Upper lobe of left lung (tissue), 6 donors: Measurements from ENCODE around the gene PPP1R13L. TPM values are rescaled to one million over a fixed set of nuclear protein-coding genes. Genes with fewer than 3 reads are reported as not detected.

ENCODE experiments used
- ATAC-seq, 2 donors: fragments of 200-7000 bp; cut with Tn5 transposase; one replicate each; pipeline ENCODE4 v1.9.1; 2022; ENCODE audit warnings: mild to moderate bottlenecking in 2 of 2, moderate library complexity in 2 of 2; ENCODE audit not compliant: low FRiP score in 2 of 2
- DNase-seq, 2 donors: peaks; one replicate each; pipeline ENCODE4 v3.0.0-alpha.2; 2019 to 2020
- H3K27ac ChIP-seq, 4 donors: fragments of 200-600 bp; sonication (generic); one replicate each; pipeline ENCODE4 v1.5.1; 2016 to 2019
- H3K27me3 ChIP-seq, 4 donors: fragments of 200-600 bp; sonication (generic); one replicate each; pipeline ENCODE4 v1.5.1; 2017 to 2019
- H3K36me3 ChIP-seq, 4 donors: fragments of 200-600 bp; sonication (generic); one replicate each; pipeline ENCODE4 v1.5.1; 2016 to 2019
- H3K4me1 ChIP-seq, 4 donors: fragments of 200-600 bp; sonication (generic); one replicate each; pipeline ENCODE4 v1.5.1; 2018 to 2019
- H3K4me3 ChIP-seq, 4 donors: fragments of 200-600 bp; sonication (generic); one replicate each; pipeline ENCODE4 v1.5.1; 2017 to 2019; ENCODE audit warnings: mild to moderate bottlenecking in 2 of 4, moderate library complexity in 1 of 4
- H3K9me3 ChIP-seq, 4 donors: fragments of 200-600 bp; sonication (generic); one replicate each; pipeline ENCODE4 v1.5.1; 2018 to 2019
- EP300 ChIP-seq, 4 donors: sonication (generic); formaldehyde crosslinking; IDR thresholded peaks; one replicate each; pipeline ENCODE4 v1.5.1; 2017; ENCODE audit warnings: antibody characterized with exemption in 4 of 4, control low read depth in 2 of 4
- POLR2A ChIP-seq, 4 donors: fragments of 450-650 bp; IDR thresholded peaks; one replicate each; pipeline ENCODE4 v1.5.1; 2016 to 2017; ENCODE audit warnings: antibody characterized with exemption in 4 of 4, mild to moderate bottlenecking in 2 of 4
- POLR2AphosphoS5 ChIP-seq, 2 donors: sonication (generic); formaldehyde crosslinking; IDR thresholded peaks; one replicate each; pipeline ENCODE4 v1.5.1; 2017; ENCODE audit warnings: antibody characterized with exemption in 2 of 2
- WGBS, 2 donors: methylation state at CpG; one replicate each; pipeline ENCODE4 v1.1.5; 2017 to 2018; 5-methylcytosine and 5-hydroxymethylcytosine counted together
- total RNA-seq, 6 donors: library from RNA; depleted of rRNA in 4 of 6; stranded (reverse); fragments of >200 nt in 4 of 6; gene quantifications; one replicate each; pipeline versions ENCODE4 v1.1.0 to v1.2.1, GENCODE V29; 2016 to 2021
- TF ChIP-seq, protein P1 (sequence below), 6 experiments: fragments of 450-650 bp in 4 of 6; fragments of 200-600 bp in 2 of 6; sonication (generic) in 2 of 6; IDR thresholded peaks; one replicate each; pipeline ENCODE4 v1.5.1; 2016 to 2019; ENCODE audit warnings: antibody characterized with exemption in 6 of 6
- donor health status: DM: no; HTN: no; CAD: no; lungs with moderate emphysema.
- donor health status: DM: no; HTN: yes; CAD: no; lungs with severe emphysema.

PPP1R13L gene
- total RNA-seq, 6 donors from 2014 or later: 27.8 to 76.2 (median 57.5) TPM

DNA sequence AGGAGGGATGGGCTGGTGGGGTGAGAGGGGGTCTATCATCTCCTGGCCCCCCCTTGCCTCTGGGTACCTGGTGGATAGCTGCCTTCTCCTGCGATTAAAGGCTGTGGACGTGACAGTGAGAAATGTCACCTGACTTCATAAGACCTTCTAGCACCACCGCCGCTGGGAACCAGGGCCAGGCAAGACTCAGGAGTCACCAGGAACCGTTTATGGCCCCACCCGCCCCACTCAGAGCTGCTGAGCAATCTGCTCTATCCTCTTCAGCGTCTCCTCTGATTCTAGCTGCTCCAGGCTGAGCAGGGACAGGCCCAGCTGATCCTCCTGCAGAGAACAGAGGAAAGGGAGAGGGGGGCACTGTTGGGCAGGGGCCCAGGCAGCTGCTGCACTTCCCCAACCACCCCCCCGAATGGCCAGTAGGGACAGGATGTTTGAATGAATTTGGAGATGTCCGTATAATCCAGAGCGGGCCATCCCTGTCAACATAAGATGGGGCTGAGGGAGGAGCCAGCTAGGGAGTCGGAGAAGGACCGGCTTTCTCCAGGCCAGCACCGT, 53.4 kb downstream of the PPP1R13L start:
- Histone ChIP-seq H3K27me3 (peaks cover 0 to 3% (median 0%) of the 10 kb centered on the region in 4 donors), H3K4me1 (no peaks in the 10 kb centered on the region), H3K9me3 (no peaks in the 10 kb centered on the region), H3K27ac (no peak overlapping the region), H3K36me3 (peaks cover 0 to 41% (median 24%) of the 10 kb centered on the region in 4 donors), H3K4me3 (no peak overlapping the region)
- DNase-seq: no peak
- 77 to 90% methylated on average over 5 to 13 of the region's 13 CpGs for WGBS, 2 donors
- ATAC-seq: no peak
- TF ChIP-seq, protein P1, sequence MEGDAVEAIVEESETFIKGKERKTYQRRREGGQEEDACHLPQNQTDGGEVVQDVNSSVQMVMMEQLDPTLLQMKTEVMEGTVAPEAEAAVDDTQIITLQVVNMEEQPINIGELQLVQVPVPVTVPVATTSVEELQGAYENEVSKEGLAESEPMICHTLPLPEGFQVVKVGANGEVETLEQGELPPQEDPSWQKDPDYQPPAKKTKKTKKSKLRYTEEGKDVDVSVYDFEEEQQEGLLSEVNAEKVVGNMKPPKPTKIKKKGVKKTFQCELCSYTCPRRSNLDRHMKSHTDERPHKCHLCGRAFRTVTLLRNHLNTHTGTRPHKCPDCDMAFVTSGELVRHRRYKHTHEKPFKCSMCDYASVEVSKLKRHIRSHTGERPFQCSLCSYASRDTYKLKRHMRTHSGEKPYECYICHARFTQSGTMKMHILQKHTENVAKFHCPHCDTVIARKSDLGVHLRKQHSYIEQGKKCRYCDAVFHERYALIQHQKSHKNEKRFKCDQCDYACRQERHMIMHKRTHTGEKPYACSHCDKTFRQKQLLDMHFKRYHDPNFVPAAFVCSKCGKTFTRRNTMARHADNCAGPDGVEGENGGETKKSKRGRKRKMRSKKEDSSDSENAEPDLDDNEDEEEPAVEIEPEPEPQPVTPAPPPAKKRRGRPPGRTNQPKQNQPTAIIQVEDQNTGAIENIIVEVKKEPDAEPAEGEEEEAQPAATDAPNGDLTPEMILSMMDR (IDR thresholded peaks at IDR 0.05): no peak
- no peak for TF ChIP-seq EP300 (IDR thresholded peaks at IDR 0.05)
- TF ChIP-seq POLR2AphosphoS5 (IDR thresholded peaks at IDR 0.05): no peak
- TF ChIP-seq POLR2A (IDR thresholded peaks at IDR 0.05): no peak

DNA sequence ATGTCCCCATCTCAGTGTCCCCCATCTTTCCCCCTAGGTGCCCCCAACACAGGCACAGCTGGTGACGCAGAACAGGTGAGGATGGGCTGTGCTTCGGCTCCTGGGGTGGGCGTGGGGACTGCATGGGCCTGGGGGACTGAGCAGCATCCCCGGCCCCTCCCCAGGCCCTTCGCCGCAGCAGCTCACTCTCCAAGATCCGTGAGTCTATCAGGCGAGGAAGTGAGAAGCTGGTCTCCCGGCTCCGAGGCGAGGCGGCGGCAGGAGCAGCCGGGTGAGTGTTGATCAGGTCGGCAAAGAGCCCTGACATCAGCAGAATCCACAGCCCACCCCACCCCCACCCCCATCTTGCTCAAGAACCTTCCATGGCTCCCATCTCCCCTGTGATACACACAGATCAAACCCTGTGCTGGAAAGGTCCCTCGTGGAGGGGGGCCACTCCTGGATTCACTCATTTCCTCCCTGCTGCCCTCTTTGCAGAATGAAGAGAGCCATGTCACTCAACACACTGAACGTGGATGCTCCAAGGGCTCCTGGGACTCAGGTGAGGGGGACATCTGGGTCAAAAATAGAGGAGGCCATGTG, 54.3 kb downstream of the PPP1R13L start:
- Histone ChIP-seq H3K4me1 (no peaks in the 10 kb centered on the region), H3K9me3 (no peaks in the 10 kb centered on the region), H3K27ac (no peak overlapping the region), H3K4me3 (no peak overlapping the region), H3K27me3 (peaks cover 0 to 5% (median 2%) of the 10 kb centered on the region in 4 donors), H3K36me3 (peaks cover 0 to 39% (median 23%) of the 10 kb centered on the region in 4 donors)
- DNase-seq: no peak
- ATAC-seq: no peak
- 86 to 93% methylated on average over 16 to 17 of the region's 17 CpGs for WGBS, 2 donors
- TF ChIP-seq POLR2AphosphoS5 (IDR thresholded peaks at IDR 0.05): no peak
- TF ChIP-seq, protein P1 (IDR thresholded peaks at IDR 0.05): no peak
- TF ChIP-seq POLR2A (IDR thresholded peaks at IDR 0.05): no peak
- no peak for TF ChIP-seq EP300 (IDR thresholded peaks at IDR 0.05)

DNA sequence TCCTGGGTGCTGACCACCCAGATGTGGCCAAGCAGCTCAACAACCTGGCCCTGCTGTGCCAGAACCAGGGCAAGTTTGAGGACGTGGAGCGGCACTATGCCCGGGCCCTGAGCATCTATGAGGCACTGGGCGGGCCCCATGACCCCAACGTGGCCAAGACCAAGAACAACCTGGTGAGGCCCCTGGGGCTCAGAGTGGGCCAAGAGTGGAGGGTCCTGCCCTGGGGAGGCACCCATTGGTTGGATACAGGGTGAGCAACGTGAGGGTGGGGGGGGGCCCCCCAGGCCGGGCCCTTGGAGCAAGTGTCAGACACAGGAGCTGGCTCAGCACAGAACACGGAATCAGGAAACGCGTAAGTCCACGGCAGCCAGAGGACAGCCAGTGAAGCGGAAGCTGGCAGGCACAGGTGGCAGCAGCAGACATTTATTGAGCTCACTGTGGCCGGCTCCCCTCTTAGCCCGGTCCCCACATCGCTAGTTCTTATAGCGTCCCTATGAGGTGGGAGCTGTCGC, 55.4 kb downstream of the PPP1R13L start:
- Histone ChIP-seq H3K9me3 (no peaks in the 10 kb centered on the region), H3K4me1 (no peaks in the 10 kb centered on the region), H3K27ac (no peak overlapping the region), H3K36me3 (peaks cover 0 to 36% (median 20%) of the 10 kb centered on the region in 4 donors), H3K4me3 (no peak overlapping the region), H3K27me3 (peaks cover 0 to 5% (median 2%) of the 10 kb centered on the region in 4 donors)
- TF ChIP-seq POLR2AphosphoS5 (IDR thresholded peaks at IDR 0.05) (no peak), POLR2A (IDR thresholded peaks at IDR 0.05) (no peak), EP300 (IDR thresholded peaks at IDR 0.05) (no peak)
- ATAC-seq (no peak), DNase-seq (no peak)
- WGBS, 2 donors: 89 to 90% methylated on average over 14 to 16 of the region's 17 CpGs

DNA sequence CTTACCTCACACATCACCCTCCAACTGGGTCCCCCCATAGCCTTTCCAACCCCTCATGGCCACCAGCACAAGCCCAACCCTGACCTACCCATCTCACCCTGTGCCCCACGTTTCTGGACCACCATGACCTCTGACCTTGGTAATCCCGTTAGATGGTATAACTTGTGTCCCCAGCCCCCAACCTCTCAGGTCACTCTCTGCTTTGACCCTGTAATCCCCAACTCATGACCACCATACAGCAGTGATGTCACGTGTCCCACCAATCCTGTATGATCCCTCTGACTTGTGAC, 55.8 kb downstream of the PPP1R13L start:
- no peak for ATAC-seq
- no peaks in the 10 kb centered on the region for H3K4me1 ChIP-seq
- WGBS, 2 donors: 76 to 81% methylated on average over 3 of the region's 3 CpGs

More for the DNA sequence above, 55.8 kb downstream of the PPP1R13L start:
- Histone ChIP-seq H3K4me3 (no peak overlapping the region), H3K36me3 (peaks cover 0 to 31% (median 19%) of the 10 kb centered on the region in 4 donors), H3K27ac (no peak overlapping the region), H3K9me3 (no peaks in the 10 kb centered on the region), H3K27me3 (peaks cover 0 to 5% (median 2%) of the 10 kb centered on the region in 4 donors)
- no peak for DNase-seq
- no peak for TF ChIP-seq POLR2A (IDR thresholded peaks at IDR 0.05)
- TF ChIP-seq, protein P1 (IDR thresholded peaks at IDR 0.05): no peak
- no peak for TF ChIP-seq EP300 (IDR thresholded peaks at IDR 0.05)
- TF ChIP-seq POLR2AphosphoS5 (IDR thresholded peaks at IDR 0.05): no peak
